IMR-90 (cell line): ENCODE measurements around the gene CES2. TPM values are rescaled to one million over a fixed set of nuclear protein-coding genes. Genes with fewer than 3 reads are reported as not detected.
A peak's percentile ranks its signal among the peaks of the same experiment; 100 is the strongest.

ENCODE experiments used
- ATAC-seq: fragments of 200-7000 bp; cut with Tn5 transposase; 2 replicates; pipeline ENCODE4 v1.9.1; 2020; ENCODE audit warnings: low read depth, mild to moderate bottlenecking, moderate library complexity
- BruUV-seq: library from RNA; stranded (reverse); fragments of 400-500 nt; replicated peaks from 2 replicates; lab custom pipeline; 2021; lab: Mats Ljungman, UMichigan
- CTCF ChIA-PET: fragments of 300-600 bp; formaldehyde crosslinking; extraction: SDS; loops from one replicate; lab custom pipeline; 2021; ENCODE audit warnings: antibody characterized with exemption; lab: Yijun Ruan, JAX
- POLR2A ChIA-PET: fragments of 300-600 bp; sonication (Branson Sonifier 250); formaldehyde crosslinking; loops from one replicate; lab custom pipeline; 2022; ENCODE audit warnings: antibody characterized with exemption; ENCODE audit not compliant: unreplicated experiment; lab: Charles Lee
- DNase-seq: peaks from one replicate; pipeline ENCODE4 v3.0.0; 2013
- H2AFZ ChIP-seq: replicated peaks from 2 replicates; pipeline ENCODE3; 2013; ENCODE audit warnings: low read length, mild to moderate bottlenecking; ENCODE audit not compliant: poor library complexity
- H2AK5ac ChIP-seq: 2 replicates; pipeline ENCODE4 v1.6.1; 2013; ENCODE audit warnings: low read depth, low read length, inconsistent platforms
- H2AK9ac ChIP-seq: replicated peaks from 2 replicates; pipeline ENCODE3; 2013; ENCODE audit warnings: mild to moderate bottlenecking, low read depth, low read length, moderate library complexity; ENCODE audit not compliant: poor library complexity
- H2BK120ac ChIP-seq: 2 replicates; pipeline ENCODE4 v1.6.1; 2013; ENCODE audit warnings: low read depth, low read length, inconsistent platforms
- H2BK15ac ChIP-seq: 3 replicates; pipeline ENCODE4 v1.6.1; 2013; ENCODE audit warnings: low read depth, low read length, inconsistent platforms
- H2BK20ac ChIP-seq: 2 replicates; pipeline ENCODE4 v1.6.1; 2013; ENCODE audit warnings: low read depth, mild to moderate bottlenecking, inconsistent platforms, low read length, moderate library complexity
- H2BK5ac ChIP-seq: 2 replicates; pipeline ENCODE4 v1.6.1; 2013; ENCODE audit warnings: mild to moderate bottlenecking, low read depth, low read length, inconsistent platforms; ENCODE audit not compliant: poor library complexity, severe bottlenecking
- H3K14ac ChIP-seq: replicated peaks from 2 replicates; pipeline ENCODE4 v1.6.1; 2013; ENCODE audit warnings: low read depth, low read length, inconsistent platforms
- H3K18ac ChIP-seq: 2 replicates; pipeline ENCODE4 v1.6.1; 2013; ENCODE audit warnings: low read depth, low read length, control low read depth
- H3K23ac ChIP-seq: 2 replicates; pipeline ENCODE4 v1.6.1; 2013; ENCODE audit warnings: low read depth, low read length, inconsistent platforms
- H3K27ac ChIP-seq: 2 replicates; pipeline ENCODE4 v1.5.1; 2013; ENCODE audit warnings: mild to moderate bottlenecking, control low read depth, low read length; ENCODE audit not compliant: insufficient read depth
- H3K27me3 ChIP-seq: 2 replicates; pipeline ENCODE4 v1.6.1; 2013; ENCODE audit warnings: low read length; ENCODE audit not compliant: control insufficient read depth, insufficient read depth
- H3K36me3 ChIP-seq: 2 replicates; pipeline ENCODE4 v1.6.1; 2013; ENCODE audit warnings: low read length, mixed read lengths; ENCODE audit not compliant: control insufficient read depth, insufficient read depth
- H3K4ac ChIP-seq: 2 replicates; pipeline ENCODE4 v1.6.1; 2013; ENCODE audit warnings: low read depth, low read length, inconsistent platforms
- H3K4me1 ChIP-seq: 2 replicates; pipeline ENCODE4 v1.6.1; 2013; ENCODE audit warnings: low read length, mixed read lengths; ENCODE audit not compliant: control insufficient read depth, insufficient read depth
- H3K4me2 ChIP-seq: 2 replicates; pipeline ENCODE4 v1.6.1; 2013; ENCODE audit warnings: low read depth, mild to moderate bottlenecking, control low read depth, low read length, moderate library complexity
- H3K4me3 ChIP-seq: 2 replicates; pipeline ENCODE4 v1.5.1; 2013; ENCODE audit warnings: low read depth, mild to moderate bottlenecking, control low read depth, low read length, moderate library complexity; ENCODE audit not compliant: insufficient read depth
- H3K56ac ChIP-seq: 2 replicates; pipeline ENCODE4 v1.6.1; 2013; ENCODE audit warnings: low read length, inconsistent platforms; ENCODE audit not compliant: insufficient read depth; ENCODE audit errors: extremely low read depth
- H3K79me1 ChIP-seq, 2 experiments: 2 replicates each; pipeline ENCODE4 v1.6.1; 2013; ENCODE audit warnings: low read length in 2 of 2, inconsistent platforms in 1 of 2, low read depth in 1 of 2
- H3K9ac ChIP-seq: 2 replicates; pipeline ENCODE4 v1.6.1; 2013; ENCODE audit warnings: low read depth, low read length, control low read depth
- H3K9me1 ChIP-seq: 2 replicates; pipeline ENCODE4 v1.6.1; 2013; ENCODE audit warnings: low read length, inconsistent platforms; ENCODE audit not compliant: insufficient read depth
- H3K9me3 ChIP-seq: 2 replicates; pipeline ENCODE4 v1.6.1; 2013; ENCODE audit warnings: low read length; ENCODE audit not compliant: control insufficient read depth, insufficient read depth
- H4K20me1 ChIP-seq: 2 replicates; pipeline ENCODE4 v1.6.1; 2013; ENCODE audit warnings: low read length, inconsistent platforms; ENCODE audit not compliant: insufficient read depth
- H4K5ac ChIP-seq: 2 replicates; pipeline ENCODE4 v1.6.1; 2013; ENCODE audit warnings: mild to moderate bottlenecking, low read depth, low read length, control low read depth
- H4K8ac ChIP-seq, 2 experiments: 2 replicates each; pipeline ENCODE4 v1.6.1; 2013; ENCODE audit warnings: low read depth in 2 of 2, low read length in 2 of 2, control low read depth in 1 of 2, inconsistent platforms in 1 of 2
- H4K91ac ChIP-seq: 2 replicates; pipeline ENCODE4 v1.6.1; 2013; ENCODE audit warnings: low read depth, low read length, inconsistent platforms; ENCODE audit not compliant: insufficient read depth
- CHD1 ChIP-seq: IDR thresholded peaks from 2 replicates; pipeline ENCODE4 v1.6.1; 2012; ENCODE audit warnings: low read depth, low read length, improper control_type of control experiment
- NFE2L2 ChIP-seq: fragments of 150-350 bp; IDR thresholded peaks from 2 replicates; pipeline ENCODE4 v1.6.1; 2016; ENCODE audit warnings: low read depth, mild to moderate bottlenecking, low read length
- WGBS, 2 experiments: methylation state at CpG; one replicate each; pipeline versions ENCODE4 v1.1.5 to v1.1.7; 2013; ENCODE audit warnings: missing lambda C conversion rate in 2 of 2; ENCODE audit not compliant: insufficient read length in 1 of 2; ENCODE audit errors: extremely low coverage in 2 of 2; 5-methylcytosine and 5-hydroxymethylcytosine counted together
- dilution Hi-C: fragments of 300-500 bp; cut with HindIII; formaldehyde crosslinking; loops from one replicate; pipeline ENCODE4 v1.14.3; 2018; ENCODE audit warnings: low sequenced_read_pairs; ENCODE audit not compliant: unreplicated experiment
- in situ Hi-C: fragments of 300-500 bp; cut with MboI; formaldehyde crosslinking; loops from 3 replicates; pipeline ENCODE4 v1.14.3; 2019; ENCODE audit warnings: low sequenced_read_pairs, inconsistent platforms, mixed read lengths
- intact Hi-C: fragments of 100-400 bp; cut with micrococcal nuclease; formaldehyde crosslinking; loops from 2 replicates; pipeline ENCODE4 v1.10.0; 2022
- polyA plus RNA-seq, 3 experiments: library from polyadenylated mRNA; depleted of rRNA; stranded (reverse); fragments of >200 nt; gene quantifications; 2 replicates each; pipeline ENCODE4 v1.2.3, GENCODE V29; 2012; ENCODE audit warnings: low replicate concordance in 1 of 3
- total RNA-seq: library from RNA; depleted of rRNA; stranded (reverse); fragments of >200 nt; gene quantifications from 2 replicates; pipeline ENCODE4 v1.2.3, GENCODE V29; 2012

Gene CES2
- total and polyA plus RNA-seq, 2 of the 4 experiments (the other 2 are of a cell fraction): 15.1 to 23.2 TPM

GRCh38 chr16:66950971-66951790 is 15.9 kb downstream of the CES2 start:
- H4K20me1 ChIP-seq: no peaks in the 10 kb centered on the region
- TF ChIP-seq CHD1: no peak
- peak; percentile 82 for TF ChIP-seq NFE2L2
- no peaks in the 10 kb centered on the region for H3K79me1 ChIP-seq
- no peak overlapping the region for H2AK9ac ChIP-seq
- no peak for ATAC-seq
- ChIA-PET CTCF (no interaction called here), POLR2A (no interaction called here)
- no peak overlapping the region for H3K56ac ChIP-seq
- no peak overlapping the region for H2AK5ac ChIP-seq
- no peak overlapping the region for H2BK20ac ChIP-seq
- H4K5ac ChIP-seq: no peak overlapping the region
- H4K8ac ChIP-seq: no peak overlapping the region
- H3K27ac ChIP-seq: no peak overlapping the region
- no peak overlapping the region for H3K9ac ChIP-seq
- H3K18ac ChIP-seq: no peak overlapping the region
- no peaks in the 10 kb centered on the region for H3K9me1 ChIP-seq
- peaks cover 2% of the 10 kb centered on the region; the same call in 1 of the 2 replicates for H3K9me3 ChIP-seq
- H3K27me3 ChIP-seq: peaks cover 16% of the 10 kb centered on the region; the same call in 1 of the 2 replicates
- H3K23ac ChIP-seq: no peak overlapping the region
- no peak overlapping the region for H4K91ac ChIP-seq
- H3K36me3 ChIP-seq: no peaks in the 10 kb centered on the region
- no peak overlapping the region for H2BK120ac ChIP-seq
- H3K4me1 ChIP-seq: peaks cover 6% of the 10 kb centered on the region
- no peak overlapping the region for H2AFZ ChIP-seq
- DNase-seq: peak; percentile 8
- dilution Hi-C loops: no loop called here
- WGBS, 2 experiments: no CpG with 5 or more reads among the region's 4 CpGs
- no peak overlapping the region for H3K14ac ChIP-seq
- H2BK15ac ChIP-seq: no peak overlapping the region
- H3K4ac ChIP-seq: no peak overlapping the region
- H3K4me3 ChIP-seq: no peak overlapping the region
- in situ Hi-C loops: no loop called here
- intact Hi-C loops: no loop called here
- H3K4me2 ChIP-seq: no peak overlapping the region
- H2BK5ac ChIP-seq: no peak overlapping the region
- no TSS peak for BruUV-seq
